Measurements from ENCODE around the gene PIN1. TPM values are rescaled to one million over a fixed set of nuclear protein-coding genes. Genes with fewer than 3 reads are reported as not detected.
"Not testable (repeated sequence)": the region's sequence is repeated elsewhere in the genome, so short reads cannot be mapped to it uniquely, and the experiment has no call there.

The PIN1 gene
- total RNA-seq, 1 donor from 2014 or later, result 67.3 TPM

- no peak for FAIRE-seq
- DNase-seq (ENCODE audit: low spot score in 2 of 2), result no peak
Observed at GRCh38 chr19:9818175-9818733, 16.9 kb upstream of the PIN1 start.

DNA sequence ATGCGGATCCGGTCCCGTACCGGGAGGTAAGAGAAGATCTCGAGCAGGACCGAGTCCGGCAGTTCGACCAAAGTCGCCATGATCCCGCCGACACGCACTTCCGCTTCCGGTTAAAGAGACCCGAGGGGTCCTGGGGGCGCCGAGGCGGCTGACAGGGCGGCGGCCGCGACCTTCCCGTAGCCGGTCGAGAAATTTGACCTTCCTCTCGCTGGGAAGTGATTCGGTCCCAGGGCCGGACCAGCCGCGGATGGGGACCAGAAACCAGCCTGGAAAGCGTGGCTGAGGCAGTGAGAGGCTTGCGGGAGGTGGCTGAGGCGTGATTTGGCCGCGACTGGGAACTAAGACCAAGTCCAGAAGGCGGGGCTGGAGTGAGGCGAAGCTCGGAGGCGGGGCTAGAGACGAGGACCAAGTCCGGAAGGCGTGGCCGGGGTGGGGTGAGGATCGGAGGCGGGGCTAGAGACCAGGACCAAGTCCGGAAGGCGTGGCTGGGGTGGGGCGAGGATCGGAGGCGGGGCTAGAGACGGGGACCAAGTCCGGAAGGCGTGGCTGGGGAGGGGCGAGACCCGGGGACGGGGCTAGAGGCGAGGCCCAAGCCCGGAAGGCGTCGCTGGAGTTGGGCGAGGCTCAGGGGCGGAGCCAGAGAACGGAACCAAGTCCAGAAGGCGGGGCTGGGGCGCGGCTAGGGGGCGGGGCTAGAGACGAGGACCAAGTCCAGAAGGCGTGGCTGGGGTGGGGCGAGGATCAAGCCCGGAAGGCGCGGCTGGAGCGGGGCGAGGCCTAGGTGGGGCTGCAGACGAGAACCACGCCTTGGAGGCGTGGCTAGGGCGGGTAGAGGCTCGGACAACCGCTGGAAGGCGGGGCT is 16.2 kb upstream of the PIN1 start, which contains the start of gene FBXL12:
FBXL12 (minus strand) TSS at position 346 of the 862 bp plus-strand sequence; CDS start at position 80, 266 bp downstream.
- DNase-seq (ENCODE audit: low spot score in 2 of 2) (peak; percentile 91 to 95), FAIRE-seq (peak; percentile 54)

DNA sequence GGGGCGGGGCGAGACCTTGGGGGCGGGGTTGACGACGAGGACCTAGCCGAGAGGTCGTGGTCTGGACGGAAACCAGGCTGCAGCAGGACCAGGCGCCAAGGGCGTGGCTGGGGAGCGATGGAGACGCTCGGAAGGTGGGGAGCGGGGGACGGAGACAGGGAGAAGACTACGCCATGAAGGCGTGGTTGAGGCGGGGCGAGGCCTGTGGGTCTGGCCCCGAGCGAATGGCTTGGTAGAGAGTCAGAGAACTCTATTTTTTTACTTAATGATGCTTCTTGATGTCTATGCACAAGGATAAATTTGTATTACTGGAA is 15.6 kb upstream of the PIN1 start:
- FAIRE-seq, result no peak
- no peak for DNase-seq (ENCODE audit: low spot score in 2 of 2)

GRCh38 chr19:9820034-9820433 is 15.1 kb upstream of the PIN1 start:
- FAIRE-seq; DNase-seq (ENCODE audit: low spot score in 2 of 2): not testable (repeated sequence)

DNA sequence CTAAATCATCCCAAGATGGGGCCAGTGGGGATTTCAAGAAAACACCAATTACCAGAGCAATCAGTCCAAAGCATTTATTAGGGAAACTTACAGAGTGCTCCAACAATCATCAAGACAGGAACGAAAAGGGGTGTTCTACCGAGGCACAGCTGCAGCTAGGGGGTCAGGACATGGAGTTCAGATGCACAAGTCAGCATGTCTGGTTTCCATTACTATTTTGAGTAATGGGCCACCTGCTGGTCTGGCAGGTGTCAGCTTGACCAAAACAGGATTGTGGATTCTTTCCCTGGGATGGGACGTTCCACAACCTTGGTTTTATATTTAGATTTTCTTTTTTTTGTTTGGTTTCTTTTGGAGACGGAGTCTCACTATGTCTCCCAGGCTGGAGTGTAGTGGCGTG is 11.3 kb upstream of the PIN1 start:
- FAIRE-seq (no peak), DNase-seq (ENCODE audit: low spot score in 2 of 2) (no peak)

DNA sequence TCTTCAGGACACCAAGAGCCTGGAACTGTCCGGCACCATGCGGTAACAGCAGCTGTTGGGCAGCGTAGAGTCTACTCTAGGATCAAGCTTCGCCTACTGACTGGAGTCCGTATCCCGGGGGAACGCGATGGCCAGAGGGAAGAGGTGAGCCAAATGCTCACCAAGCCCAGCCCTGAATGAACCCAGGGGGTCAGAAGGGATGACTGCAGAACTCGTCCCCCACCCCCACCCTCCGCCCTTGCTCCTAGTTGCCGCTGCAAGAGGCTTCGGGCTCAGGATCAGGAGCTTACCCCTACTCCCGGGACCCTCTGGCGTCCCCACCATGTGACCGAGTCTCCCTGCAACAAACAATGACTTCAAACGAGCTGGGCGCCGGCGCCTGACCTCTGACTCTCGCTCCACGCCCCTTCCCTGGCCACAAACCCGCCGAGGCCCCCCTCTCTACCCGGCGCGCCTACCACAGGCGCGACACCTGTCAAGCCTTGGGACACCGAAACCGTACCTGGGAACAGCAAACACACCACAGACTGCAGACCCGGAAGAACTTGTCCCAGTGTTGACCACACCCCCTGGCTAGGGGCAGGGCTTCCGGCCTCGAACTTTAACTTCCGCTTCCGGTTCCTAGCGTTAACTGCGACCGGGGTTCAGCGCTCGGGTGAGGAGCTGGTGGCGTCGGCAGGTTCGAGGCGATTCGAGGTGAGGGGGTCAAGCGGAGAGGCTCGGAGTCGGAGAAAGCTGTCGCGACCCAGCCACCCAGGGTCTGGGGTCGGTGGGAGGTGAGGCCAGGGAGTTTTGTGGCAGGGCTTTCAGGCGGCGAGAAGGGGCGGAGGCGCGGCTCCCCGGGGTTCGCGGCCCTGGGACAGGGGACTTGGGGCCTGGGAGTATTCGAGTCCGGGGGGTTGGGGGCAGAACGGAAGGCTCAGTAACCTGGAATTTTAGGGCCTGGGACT is 7.6 kb upstream of the PIN1 start, which contains the start of gene UBL5:
UBL5 (plus strand) TSS at position 630 of the 950 bp plus-strand sequence. CDS start 420 bp downstream, outside the sequence.
- peak; percentile 87 to 95 for DNase-seq (ENCODE audit: low spot score in 2 of 2)
- FAIRE-seq, result no peak

DNA sequence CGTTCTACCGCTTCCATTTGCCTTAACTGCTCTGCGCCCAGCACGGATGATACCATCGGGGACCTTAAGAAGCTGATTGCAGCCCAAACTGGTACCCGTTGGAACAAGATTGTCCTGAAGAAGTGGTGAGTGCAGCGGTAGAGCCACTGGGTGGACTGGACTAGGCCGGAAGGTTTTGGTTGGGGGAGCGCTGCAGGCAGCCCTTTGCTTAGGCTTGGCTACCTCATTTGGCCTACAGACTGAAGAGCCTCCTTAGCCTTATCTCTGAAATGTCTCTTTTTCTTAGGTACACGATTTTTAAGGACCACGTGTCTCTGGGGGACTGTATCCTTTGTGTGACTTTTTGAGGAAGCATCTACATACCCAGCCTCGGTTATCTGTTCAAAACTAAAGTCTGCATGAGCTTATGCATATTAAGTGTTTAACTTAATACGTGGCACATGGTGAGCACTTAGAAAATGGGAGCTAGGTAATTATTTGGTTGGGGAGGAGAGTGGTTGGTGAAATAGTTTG is 6.5 kb upstream of the PIN1 start:
- no peak for FAIRE-seq

DNA sequence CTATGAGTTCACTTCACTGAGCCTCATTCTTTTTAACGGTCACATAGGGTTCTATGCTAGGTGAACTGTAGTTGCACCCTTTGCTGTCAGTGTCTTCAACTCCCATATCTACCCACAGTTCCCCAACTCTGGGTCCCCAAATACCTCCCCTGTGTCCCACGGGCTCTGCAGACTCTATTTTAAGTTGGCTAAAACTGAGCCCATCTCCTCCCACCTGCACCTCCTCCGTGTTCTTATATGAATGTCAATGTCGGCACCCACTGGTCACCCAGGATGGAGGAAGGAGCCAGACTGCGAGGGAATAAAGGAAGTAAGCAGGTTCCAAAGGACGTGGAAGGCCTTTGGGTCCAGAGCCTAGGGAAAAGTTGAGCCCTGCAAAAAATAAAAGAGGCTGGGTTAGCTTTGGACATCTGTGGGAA is 802 bp upstream of the PIN1 start:
- no peak for DNase-seq (ENCODE audit: low spot score in 2 of 2)
- FAIRE-seq, result no peak

More for the DNA sequence above, 6.5 kb upstream of the PIN1 start:
- DNase-seq (ENCODE audit: low spot score in 2 of 2), result no peak

DNA sequence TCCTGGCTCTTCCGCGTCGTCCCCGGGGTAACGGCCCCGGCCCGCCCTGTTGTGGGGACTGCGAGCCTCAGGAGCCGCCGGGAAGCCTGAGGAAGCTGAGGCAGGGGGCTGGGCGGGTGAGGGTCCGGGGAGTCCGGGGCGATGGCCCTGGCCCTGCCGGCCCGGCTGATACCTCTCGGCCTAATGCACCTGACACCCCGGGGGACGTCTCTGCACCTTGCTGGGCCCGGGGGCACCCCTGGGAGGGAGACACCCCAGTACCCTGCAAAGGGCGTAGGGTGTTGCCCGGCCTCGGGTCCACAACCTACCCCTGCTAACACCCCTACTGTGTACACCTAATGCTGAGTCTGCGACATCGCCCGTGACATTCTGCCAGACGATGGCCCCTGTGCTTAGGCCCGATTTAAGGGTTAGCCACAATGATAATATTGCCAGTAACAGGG is 410 bp downstream of the PIN1 start:
- DNase-seq (ENCODE audit: low spot score in 2 of 2) (no peak), FAIRE-seq (no peak)

DNA sequence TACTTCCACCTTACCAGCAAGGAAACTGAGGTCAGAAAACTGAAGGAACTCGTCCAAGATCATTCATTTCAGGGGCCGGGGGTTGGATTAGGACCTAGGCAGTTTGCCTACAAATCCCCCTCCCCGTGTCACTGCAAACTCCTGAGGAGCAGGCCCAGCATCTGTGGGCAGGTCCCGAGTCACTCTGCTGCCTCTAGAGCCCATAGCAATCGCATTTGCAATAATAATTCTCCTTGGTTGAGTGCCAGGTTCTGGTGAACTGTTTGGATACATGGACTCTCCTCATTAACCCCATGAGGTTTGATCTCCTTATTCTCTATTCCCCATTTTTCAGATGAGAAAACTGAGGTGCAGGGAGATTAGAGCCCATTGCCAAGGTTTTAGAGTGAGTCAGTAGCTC is 903 bp downstream of the PIN1 start:
- FAIRE-seq, result no peak

GRCh38 chr19:9838324-9838723 is 3.2 kb downstream of the PIN1 start:
- DNase-seq (ENCODE audit: low spot score in 2 of 2) (no peak), FAIRE-seq (no peak)

More for the DNA sequence above, 903 bp downstream of the PIN1 start:
- DNase-seq (ENCODE audit: low spot score in 2 of 2), result no peak

DNA sequence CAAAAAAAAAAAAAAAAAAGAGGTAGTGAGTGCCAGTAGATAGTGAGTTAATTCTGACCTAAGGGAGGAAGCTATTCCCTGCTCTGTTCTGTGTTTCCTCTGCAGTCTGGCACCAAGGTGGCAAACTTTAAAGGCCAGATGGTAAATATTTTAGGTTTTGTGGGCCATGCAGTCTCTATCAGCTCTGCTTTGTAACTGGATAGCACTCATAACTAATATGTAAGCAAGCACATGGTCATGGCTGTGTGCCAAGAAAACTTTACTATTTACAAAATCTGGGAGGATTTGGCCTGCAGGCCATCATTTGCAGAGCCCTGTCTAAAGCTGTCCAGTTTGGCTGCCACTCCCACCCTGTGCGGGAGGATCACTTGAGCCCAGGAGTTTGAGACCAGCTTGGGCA is 4.3 kb downstream of the PIN1 start:
- DNase-seq (ENCODE audit: low spot score in 2 of 2), result no peak
- FAIRE-seq, result no peak

- no peak for DNase-seq (ENCODE audit: low spot score in 2 of 2)
- no peak for FAIRE-seq
Observed at GRCh38 chr19:9842834-9843625, 7.9 kb downstream of the PIN1 start.

- FAIRE-seq; DNase-seq (ENCODE audit: low spot score in 2 of 2): not testable (repeated sequence)
Observed at GRCh38 chr19:9843626-9844273, 8.6 kb downstream of the PIN1 start.

- DNase-seq (ENCODE audit: low spot score in 2 of 2) (peak in 1 of 2 donors; percentile 84), FAIRE-seq (no peak)
Observed at GRCh38 chr19:9847087-9847671, 12.1 kb downstream of the PIN1 start.

DNA sequence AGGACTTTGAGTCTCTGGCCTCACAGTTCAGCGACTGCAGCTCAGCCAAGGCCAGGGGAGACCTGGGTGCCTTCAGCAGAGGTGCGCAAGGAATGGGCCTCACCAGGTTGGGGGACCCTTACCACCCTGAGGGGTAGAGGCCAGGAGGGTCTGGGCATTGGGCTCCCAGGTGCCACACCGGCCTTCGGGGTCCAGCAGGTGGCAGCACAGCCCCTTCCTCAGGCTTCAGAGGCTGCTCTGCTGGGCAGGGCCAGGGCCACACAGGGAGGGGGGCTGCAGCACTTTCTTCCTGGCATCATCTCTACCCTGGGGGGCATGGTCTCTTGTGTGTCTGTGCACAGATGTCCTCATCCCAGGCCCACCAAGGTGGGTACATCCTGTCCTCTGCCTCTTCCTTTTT is 12.9 kb downstream of the PIN1 start:
- no peak for DNase-seq (ENCODE audit: low spot score in 2 of 2)
- FAIRE-seq, result no peak

GRCh38 chr19:9848762-9849161 is 13.6 kb downstream of the PIN1 start:
- no peak for DNase-seq (ENCODE audit: low spot score in 2 of 2)
- FAIRE-seq, result no peak

DNA sequence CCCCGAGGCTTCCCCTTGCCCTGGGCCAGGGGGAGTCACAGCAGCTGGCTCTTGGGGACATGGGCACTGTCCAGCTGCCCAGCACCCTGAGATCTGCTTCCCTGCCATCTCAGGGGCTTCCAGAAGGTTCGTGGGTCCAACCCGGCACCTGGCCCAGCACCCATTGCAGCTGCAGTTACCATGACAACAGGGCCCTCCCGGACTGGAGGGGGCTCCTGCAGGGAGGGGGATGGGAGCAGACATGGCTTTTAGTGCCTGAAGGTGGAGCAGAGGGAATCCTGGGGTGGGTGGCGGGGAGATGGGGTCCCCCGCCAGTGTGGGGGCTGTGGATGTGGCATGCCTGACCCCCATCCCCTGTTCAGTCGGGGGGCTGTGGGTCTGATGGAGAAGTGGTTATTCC is 14.7 kb downstream of the PIN1 start:
- no peak for FAIRE-seq
- DNase-seq (ENCODE audit: low spot score in 2 of 2), result no peak
